Measurements from ENCODE around the gene DYNC1I1. TPM values are rescaled to one million over a fixed set of nuclear protein-coding genes. Genes with fewer than 3 reads are reported as not detected.

DYNC1I1 gene
- total RNA-seq, 2 experiments from 2014 or later = not detected

GRCh38 chr7:96100737-96101136 is 328.4 kb downstream of the DYNC1I1 start:
- Mint-ChIP-seq H3K36me3 (ENCODE audit: low read depth) (no peaks in the 10 kb centered on the region), H3K27me3 (peaks cover 17% of the 10 kb centered on the region), H3K27ac (no peak overlapping the region), H3K4me1 (no peaks in the 10 kb centered on the region), H3K4me3 (no peak overlapping the region), H3K9me3 (ENCODE audit: low read depth) (peaks cover 8% of the 10 kb centered on the region)
- ATAC-seq = no peak
- POLR2A ChIA-PET = interaction anchor here (0.6 kb wide), 1 partner anchor 276 kb away, joined by 3 read pairs; no protein-coding TSS in a partner anchor
- intact Hi-C loops (cut with DNase I, micrococcal nuclease) = no loop called here
- no peak for DNase-seq
- CTCF ChIA-PET = interaction anchor here (0.5 to 0.6 kb wide), 2 partner anchors 15 to 66 kb away, joined by 3 read pairs; no protein-coding TSS in a partner anchor

GRCh38 chr7:96102096-96102811 is 329.9 kb downstream of the DYNC1I1 start:
- no peak for DNase-seq
- no peak for ATAC-seq
- Mint-ChIP-seq H3K9me3 (ENCODE audit: low read depth) (peaks cover 8% of the 10 kb centered on the region), H3K27ac (no peak overlapping the region), H3K4me1 (no peaks in the 10 kb centered on the region), H3K27me3 (peaks cover 15% of the 10 kb centered on the region), H3K4me3 (no peak overlapping the region), H3K36me3 (ENCODE audit: low read depth) (no peaks in the 10 kb centered on the region)
- ChIA-PET CTCF (no interaction called here), POLR2A (interaction anchor here (0.6 kb wide), 1 partner anchor 17 kb away, joined by 3 read pairs; no protein-coding TSS in a partner anchor)
- intact Hi-C loops (cut with DNase I, micrococcal nuclease) = no loop called here

GRCh38 chr7:96104984-96105383 is 332.6 kb downstream of the DYNC1I1 start:
- intact Hi-C loops (cut with DNase I, micrococcal nuclease) = no loop called here
- no peak overlapping the region for H3K27ac Mint-ChIP-seq
- POLR2A ChIA-PET = no interaction called here
- H3K4me1 Mint-ChIP-seq = no peaks in the 10 kb centered on the region
- DNase-seq = no peak
- peaks cover 11% of the 10 kb centered on the region for H3K27me3 Mint-ChIP-seq
- CTCF ChIA-PET = no interaction called here
- H3K36me3 Mint-ChIP-seq (ENCODE audit: low read depth) = no peaks in the 10 kb centered on the region
- peaks cover 2% of the 10 kb centered on the region for H3K9me3 Mint-ChIP-seq (ENCODE audit: low read depth)
- no peak overlapping the region for H3K4me3 Mint-ChIP-seq
- no peak for ATAC-seq

GRCh38 chr7:96111405-96111804 is 339.1 kb downstream of the DYNC1I1 start:
- no peak overlapping the region for H3K4me3 Mint-ChIP-seq
- DNase-seq (no peak), ATAC-seq (no peak)
- H3K36me3 Mint-ChIP-seq (ENCODE audit: low read depth) = no peaks in the 10 kb centered on the region
- ChIA-PET CTCF (no interaction called here), POLR2A (no interaction called here)
- intact Hi-C loops (cut with DNase I, micrococcal nuclease) = no loop called here
- peaks cover 16% of the 10 kb centered on the region for H3K27me3 Mint-ChIP-seq
- no peak overlapping the region for H3K27ac Mint-ChIP-seq
- no peaks in the 10 kb centered on the region for H3K4me1 Mint-ChIP-seq
- H3K9me3 Mint-ChIP-seq (ENCODE audit: low read depth) = peaks cover 2% of the 10 kb centered on the region

- intact Hi-C loops (cut with DNase I, micrococcal nuclease) = no loop called here
- peaks cover 2% of the 10 kb centered on the region for H3K9me3 Mint-ChIP-seq (ENCODE audit: low read depth)
Observed at GRCh38 chr7:96114190-96114589, 341.8 kb downstream of the DYNC1I1 start.

GRCh38 chr7:96116173-96116572 is 343.8 kb downstream of the DYNC1I1 start:
- ATAC-seq (no peak), DNase-seq (no peak)
- ChIA-PET CTCF (interaction anchor here (1.3 kb wide), 1 partner anchor 30 kb away, joined by 3 read pairs; no protein-coding TSS in a partner anchor), POLR2A (no interaction called here)
- Mint-ChIP-seq H3K4me1 (no peaks in the 10 kb centered on the region), H3K27me3 (peaks cover 9% of the 10 kb centered on the region), H3K27ac (no peak overlapping the region), H3K4me3 (no peak overlapping the region), H3K36me3 (ENCODE audit: low read depth) (peaks cover 5% of the 10 kb centered on the region), H3K9me3 (ENCODE audit: low read depth) (peaks cover under 1% of the 10 kb centered on the region)
- intact Hi-C loops (cut with DNase I, micrococcal nuclease) = no loop called here

More at GRCh38 chr7:96114190-96114589, 341.8 kb downstream of the DYNC1I1 start:
- no peak for ATAC-seq
- H3K4me1 Mint-ChIP-seq = no peaks in the 10 kb centered on the region
- POLR2A ChIA-PET = no interaction called here
- no peak overlapping the region for H3K4me3 Mint-ChIP-seq
- H3K36me3 Mint-ChIP-seq (ENCODE audit: low read depth) = no peaks in the 10 kb centered on the region
- no peak for DNase-seq
- peaks cover 14% of the 10 kb centered on the region for H3K27me3 Mint-ChIP-seq
- CTCF ChIA-PET = interaction anchor here (0.8 kb wide), 1 partner anchor 20 kb away, joined by 3 read pairs; no protein-coding TSS in a partner anchor
- no peak overlapping the region for H3K27ac Mint-ChIP-seq

GRCh38 chr7:96118449-96119001 is 346.2 kb downstream of the DYNC1I1 start:
- no peaks in the 10 kb centered on the region for H3K9me3 Mint-ChIP-seq (ENCODE audit: low read depth)
- ChIA-PET POLR2A (no interaction called here), CTCF (no interaction called here)
- no peak overlapping the region for H3K27ac Mint-ChIP-seq
- H3K36me3 Mint-ChIP-seq (ENCODE audit: low read depth) = peaks cover 10% of the 10 kb centered on the region
- H3K27me3 Mint-ChIP-seq = peaks cover 4% of the 10 kb centered on the region
- intact Hi-C loops (cut with DNase I, micrococcal nuclease) = no loop called here
- no peak overlapping the region for H3K4me3 Mint-ChIP-seq
- H3K4me1 Mint-ChIP-seq = no peaks in the 10 kb centered on the region
- no peak for ATAC-seq
- no peak for DNase-seq

GRCh38 chr7:96120445-96121225 is 348.3 kb downstream of the DYNC1I1 start:
- ATAC-seq = no peak
- no peak for DNase-seq
- H3K27me3 Mint-ChIP-seq = no peaks in the 10 kb centered on the region
- no peak overlapping the region for H3K4me3 Mint-ChIP-seq
- CTCF ChIA-PET = no interaction called here
- H3K9me3 Mint-ChIP-seq (ENCODE audit: low read depth) = no peaks in the 10 kb centered on the region
- no peaks in the 10 kb centered on the region for H3K4me1 Mint-ChIP-seq
- no peak overlapping the region for H3K27ac Mint-ChIP-seq
- peaks cover 10% of the 10 kb centered on the region for H3K36me3 Mint-ChIP-seq (ENCODE audit: low read depth)
- intact Hi-C loops (cut with DNase I, micrococcal nuclease) = no loop called here
- POLR2A ChIA-PET = no interaction called here

- ChIA-PET POLR2A (no interaction called here), CTCF (interaction anchor here (0.6 kb wide), 1 partner anchor 20 kb away, joined by 3 read pairs; no protein-coding TSS in a partner anchor)
- no peak overlapping the region for H3K27ac Mint-ChIP-seq
- H3K4me3 Mint-ChIP-seq = no peak overlapping the region
- H3K27me3 Mint-ChIP-seq = no peaks in the 10 kb centered on the region
- no peaks in the 10 kb centered on the region for H3K9me3 Mint-ChIP-seq (ENCODE audit: low read depth)
- intact Hi-C loops (cut with DNase I, micrococcal nuclease) = no loop called here
- peaks cover 10% of the 10 kb centered on the region for H3K36me3 Mint-ChIP-seq (ENCODE audit: low read depth)
- DNase-seq (no peak), ATAC-seq (no peak)
- no peaks in the 10 kb centered on the region for H3K4me1 Mint-ChIP-seq
Observed at GRCh38 chr7:96121752-96122151, 349.4 kb downstream of the DYNC1I1 start.

GRCh38 chr7:96122746-96123145 is 350.4 kb downstream of the DYNC1I1 start:
- CTCF ChIA-PET = no interaction called here
- Mint-ChIP-seq H3K9me3 (ENCODE audit: low read depth) (no peaks in the 10 kb centered on the region), H3K27ac (no peak overlapping the region), H3K4me1 (no peaks in the 10 kb centered on the region), H3K4me3 (no peak overlapping the region), H3K36me3 (ENCODE audit: low read depth) (peaks cover 10% of the 10 kb centered on the region), H3K27me3 (no peaks in the 10 kb centered on the region)
- POLR2A ChIA-PET = no interaction called here
- ATAC-seq (no peak), DNase-seq (no peak)
- intact Hi-C loops (cut with DNase I, micrococcal nuclease) = no loop called here

GRCh38 chr7:96126382-96126781 is 354.0 kb downstream of the DYNC1I1 start:
- Mint-ChIP-seq H3K4me1 (no peaks in the 10 kb centered on the region), H3K27me3 (no peaks in the 10 kb centered on the region), H3K9me3 (ENCODE audit: low read depth) (no peaks in the 10 kb centered on the region), H3K27ac (no peak overlapping the region), H3K4me3 (no peak overlapping the region), H3K36me3 (ENCODE audit: low read depth) (peaks cover 11% of the 10 kb centered on the region)
- intact Hi-C loops (cut with DNase I, micrococcal nuclease) = no loop called here
- ATAC-seq (no peak), DNase-seq (no peak)
- CTCF ChIA-PET = no interaction called here
- POLR2A ChIA-PET = no interaction called here

GRCh38 chr7:96127746-96128145 is 355.4 kb downstream of the DYNC1I1 start:
- Mint-ChIP-seq H3K27me3 (no peaks in the 10 kb centered on the region), H3K36me3 (ENCODE audit: low read depth) (peaks cover 17% of the 10 kb centered on the region), H3K9me3 (ENCODE audit: low read depth) (no peaks in the 10 kb centered on the region), H3K4me3 (no peak overlapping the region), H3K27ac (no peak overlapping the region), H3K4me1 (no peaks in the 10 kb centered on the region)
- CTCF ChIA-PET = no interaction called here
- POLR2A ChIA-PET = no interaction called here
- intact Hi-C loops (cut with DNase I, micrococcal nuclease) = no loop called here
- ATAC-seq = no peak
- DNase-seq = no peak

Data from activated CD4-positive, alpha-beta T cell treated with anti-CD3 and anti-CD28 coated beads for 36 hours (primary cell).